Measurements from ENCODE around the gene NEUROG1.

DNA sequence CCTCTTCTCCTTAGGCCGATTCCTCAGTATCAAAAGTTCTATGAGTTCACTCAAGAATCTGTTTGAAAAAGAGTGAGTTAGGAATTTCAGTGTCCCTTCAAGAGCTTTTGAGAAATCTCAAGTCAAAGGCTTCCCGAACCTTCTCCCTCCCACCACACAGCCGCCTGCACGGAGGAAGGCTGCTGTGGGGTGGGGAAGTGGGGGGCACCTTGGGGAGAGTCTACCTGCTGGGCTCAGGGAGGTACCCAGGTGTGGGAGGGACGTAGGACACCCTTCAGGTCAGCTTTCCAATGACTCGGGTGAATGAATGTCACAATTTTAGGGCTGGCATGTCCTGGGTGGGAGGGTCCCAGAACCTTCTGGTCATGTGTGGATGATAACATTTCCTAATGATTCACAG is 25.5 kb upstream of the NEUROG1 start:
- TF ChIP-seq CTCF (IDR thresholded peaks at IDR 0.05) (no peak), POLR2A (IDR thresholded peaks at IDR 0.05) (no peak)

Measured in tibial nerve (tissue), 3 donors.